Measurements from ENCODE around the gene GNG13.

GNG13 gene

DNA sequence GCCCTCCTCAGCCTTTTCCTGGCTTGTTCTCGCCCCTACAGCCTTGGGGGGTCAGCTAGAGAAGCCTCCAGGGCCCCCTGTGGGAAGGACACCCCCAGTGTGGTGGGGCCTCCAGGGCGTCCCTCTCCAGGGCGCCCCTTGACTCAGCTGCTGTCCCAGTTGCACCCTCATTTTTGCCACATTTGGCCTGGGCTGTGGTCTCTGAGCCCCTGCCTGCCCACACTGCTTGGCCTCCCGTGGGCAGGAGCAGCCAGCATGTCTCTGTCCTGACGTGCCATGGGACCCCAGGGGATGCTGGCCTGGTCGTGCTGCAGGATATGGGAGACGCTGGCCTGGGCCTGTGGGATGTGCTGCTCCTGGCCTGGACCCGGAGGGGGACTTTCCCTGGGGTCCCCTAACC is 7.1 kb downstream of the GNG13 start:
- DNase-seq = no peak

- no peak for DNase-seq
Measured at GRCh38 chr16:792221-792995, 8.1 kb downstream of the GNG13 start.

DNA sequence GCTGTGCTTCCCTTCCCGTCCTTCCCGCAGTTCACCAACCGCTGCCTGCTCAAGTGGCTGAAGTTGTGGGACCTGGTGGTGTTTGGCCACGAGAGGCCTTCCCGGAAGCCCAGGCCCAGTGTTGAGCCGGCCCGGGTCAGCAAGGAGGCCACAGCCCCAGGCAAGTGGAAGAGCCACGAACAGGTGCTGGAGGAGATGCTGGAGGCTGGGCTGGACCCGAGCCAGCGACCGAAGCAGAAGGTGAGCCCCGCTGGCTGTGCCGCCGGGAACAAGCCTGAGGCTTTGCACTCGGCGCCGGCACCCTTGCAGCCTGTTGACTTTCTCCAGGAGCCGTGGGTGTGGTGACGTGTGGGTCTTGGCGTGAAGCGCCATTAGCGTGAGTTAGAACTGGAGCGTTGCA is 9.4 kb downstream of the GNG13 start:
- no peak for DNase-seq

DNA sequence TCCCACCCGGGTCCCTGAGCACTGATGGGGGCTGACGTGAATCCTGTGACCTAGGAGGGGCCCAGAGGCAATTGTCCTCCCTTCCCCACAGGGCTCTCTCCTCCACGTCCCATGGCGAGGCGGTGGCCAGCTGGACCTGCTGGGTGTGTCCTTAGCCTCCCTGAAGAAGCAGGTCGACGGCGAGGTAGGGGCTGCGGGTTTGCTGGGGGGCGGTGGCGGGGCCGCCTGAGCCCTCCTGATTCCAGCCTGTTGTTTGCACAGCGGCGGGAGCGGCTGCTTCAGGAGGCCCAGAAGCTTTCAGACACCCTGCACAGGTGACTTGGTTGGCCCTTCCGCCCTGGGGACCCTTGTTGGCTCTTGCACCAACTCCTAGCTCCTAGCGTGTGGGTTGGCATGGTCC is 10.4 kb downstream of the GNG13 start:
- no peak for DNase-seq

DNA sequence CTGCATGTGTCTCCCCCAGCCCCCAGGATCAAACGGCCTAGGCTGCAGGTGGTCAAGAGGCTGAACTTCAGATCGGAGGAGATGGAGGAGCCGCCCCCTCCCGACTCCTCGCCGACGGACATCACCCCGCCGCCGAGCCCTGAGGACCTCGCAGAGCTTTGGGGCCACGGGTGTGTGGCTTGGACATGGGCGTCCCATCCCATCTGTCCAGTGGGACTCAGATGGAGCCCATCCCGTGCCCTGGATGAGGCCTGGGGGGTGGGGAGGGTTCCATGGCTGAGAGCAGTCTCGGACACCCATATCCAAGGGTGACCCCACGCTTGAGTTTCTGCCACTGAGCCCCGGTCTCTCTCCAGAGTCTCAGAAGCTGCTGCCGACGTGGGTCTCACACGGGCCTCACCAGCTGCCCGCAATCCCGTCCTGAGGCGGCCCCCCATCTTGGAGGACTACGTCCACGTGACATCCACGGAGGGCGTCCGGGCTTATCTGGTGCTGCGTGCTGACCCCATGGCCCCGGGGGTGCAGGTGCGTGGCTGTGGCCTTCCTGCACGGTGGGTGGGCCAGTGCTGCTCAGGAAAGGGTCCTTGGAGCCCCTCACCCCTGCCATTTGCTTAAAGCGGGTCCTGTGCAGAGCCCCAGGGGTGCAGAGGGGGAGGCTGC is 11.2 kb downstream of the GNG13 start:
- no peak for DNase-seq

GRCh38 chr16:788399-789126 is 12.0 kb downstream of the GNG13 start, which contains the start of gene CHTF18:
CHTF18 (plus strand) TSS chr16:788620; CDS start chr16:788685, 65 bp downstream.
- DNase-seq = peak; percentile 94

DNA sequence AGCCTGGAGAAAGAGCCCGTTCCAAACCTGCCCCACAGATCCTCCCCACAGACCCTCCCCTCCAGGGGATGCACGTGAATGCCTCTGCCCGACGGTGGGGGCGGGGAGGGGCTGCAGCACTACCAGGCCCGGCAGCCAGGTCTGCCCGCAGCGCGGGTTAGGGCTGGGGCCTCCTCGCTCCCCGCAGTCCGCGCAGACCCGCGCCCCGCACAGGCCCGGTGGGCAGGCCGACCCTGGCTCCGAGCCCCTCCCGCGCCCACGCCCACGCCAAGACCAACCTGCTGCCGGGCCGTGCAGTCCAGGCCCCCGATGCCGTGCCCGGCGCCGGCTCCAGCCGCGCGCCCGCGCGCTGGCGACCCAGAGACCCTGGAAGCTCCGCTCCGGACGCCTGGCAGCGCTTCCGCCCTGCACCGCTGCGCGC is 12.5 kb downstream of the GNG13 start, which contains the start of gene RPUSD1:
TSS of gene RPUSD1 (minus strand) at position 404 of the 421 bp plus-strand sequence. CDS start 644 bp downstream, outside the sequence.
- no peak for DNase-seq

DNA sequence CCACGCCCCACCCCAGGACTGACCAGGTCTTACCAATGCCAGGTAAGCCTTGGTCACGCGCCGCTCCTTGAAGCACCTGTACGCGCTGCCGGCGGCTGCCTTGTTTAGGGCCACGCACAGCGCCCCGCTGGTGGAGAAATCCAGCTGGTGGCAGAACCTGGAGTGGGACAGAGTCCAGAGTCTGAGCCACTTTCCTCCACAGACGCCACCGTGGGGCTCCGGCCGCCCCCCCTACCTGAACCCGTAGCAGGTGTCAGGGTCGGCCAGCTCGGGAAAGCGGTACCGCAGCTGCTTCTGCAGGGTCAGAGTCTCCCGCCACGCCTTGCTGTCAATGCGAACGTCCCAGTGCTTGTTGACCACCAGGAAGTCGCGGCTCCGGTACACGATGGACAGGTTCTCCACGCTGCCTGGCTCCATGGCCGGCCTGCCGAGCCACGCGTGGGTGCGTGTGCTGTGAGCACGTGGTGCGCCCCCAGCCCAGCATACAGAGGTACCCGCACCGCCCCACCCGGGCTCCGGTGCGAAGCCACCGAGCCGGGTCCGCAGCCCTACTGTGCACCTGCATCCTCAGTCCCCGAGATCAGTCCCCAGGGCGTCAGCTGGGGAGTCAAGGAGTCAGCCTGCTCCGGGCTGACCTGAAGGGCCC is 13.1 kb downstream of the GNG13 start:
- no peak for DNase-seq

- peak; percentile 87 for DNase-seq
Measured at GRCh38 chr16:785563-786535, 14.7 kb downstream of the GNG13 start.

- DNase-seq = no peak
Measured at GRCh38 chr16:784431-784830, 16.1 kb downstream of the GNG13 start.

DNA sequence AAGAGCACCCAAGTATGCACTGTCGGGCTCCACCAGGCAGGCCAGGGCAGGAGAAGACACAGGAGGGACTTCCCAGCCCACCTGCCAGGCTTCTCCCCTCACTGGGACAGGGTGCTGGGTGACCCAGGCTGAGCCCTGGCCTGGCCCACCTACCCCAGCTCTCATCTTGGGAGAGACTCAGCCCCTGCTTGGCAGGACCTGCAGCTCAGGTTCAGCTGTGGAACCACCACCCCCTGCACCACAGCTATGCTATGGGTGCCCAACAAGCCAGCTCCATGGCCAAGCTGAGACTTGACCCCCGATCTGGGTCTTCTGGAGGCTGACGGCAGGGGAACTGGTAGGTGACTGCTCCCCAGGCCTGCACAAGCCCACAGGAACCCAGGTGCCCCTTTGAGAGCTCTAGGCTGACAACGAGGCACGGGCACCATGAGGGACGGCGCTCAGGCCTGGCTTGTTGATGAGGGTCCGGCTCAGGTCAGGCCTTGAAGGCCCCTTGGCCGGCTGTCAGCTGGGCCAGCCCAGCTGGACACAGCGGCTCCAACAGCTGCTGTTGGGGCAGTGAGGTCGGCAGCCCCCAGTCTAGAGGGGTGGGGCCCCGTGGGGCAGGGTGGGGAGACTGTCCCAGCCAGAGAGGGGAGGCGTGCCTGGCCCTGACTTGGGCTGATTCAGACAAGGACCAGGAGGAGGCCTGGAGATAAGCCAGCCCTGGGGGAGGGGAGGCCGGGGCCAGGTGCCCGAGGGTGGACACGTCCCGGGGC is 17.0 kb downstream of the GNG13 start:
- DNase-seq = no peak

DNA sequence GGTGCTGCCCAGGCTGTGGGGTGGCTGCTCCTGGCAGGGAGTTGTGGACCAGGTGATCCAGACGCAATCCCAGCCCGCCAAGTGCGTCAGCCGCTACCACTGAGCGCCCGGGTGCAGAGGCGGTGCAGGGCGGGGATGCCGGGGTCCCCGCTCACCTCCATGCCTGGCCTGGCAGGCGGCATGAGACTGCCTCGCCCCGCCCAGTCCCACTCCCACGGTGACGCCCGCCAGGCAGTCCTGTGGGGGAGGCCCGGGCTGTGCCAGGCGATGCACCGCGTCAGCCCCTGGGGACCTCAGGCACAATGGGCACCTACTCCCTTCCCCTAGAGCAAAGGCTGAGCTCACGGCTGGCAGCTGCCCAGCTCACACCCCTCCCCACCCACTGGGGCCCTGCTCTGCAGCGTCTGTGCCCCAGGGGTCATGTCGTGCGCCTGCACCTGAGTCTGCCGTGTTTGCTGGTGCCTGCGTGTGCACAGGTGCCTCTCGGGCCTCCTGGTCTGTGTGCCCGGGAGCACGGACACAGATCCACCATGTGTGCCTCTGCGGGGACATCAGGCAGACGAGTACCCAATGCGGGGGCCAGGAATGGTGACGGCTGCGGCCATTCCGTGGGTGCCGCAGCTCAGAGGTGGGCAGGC is 17.6 kb downstream of the GNG13 start:
- DNase-seq = no peak

DNA sequence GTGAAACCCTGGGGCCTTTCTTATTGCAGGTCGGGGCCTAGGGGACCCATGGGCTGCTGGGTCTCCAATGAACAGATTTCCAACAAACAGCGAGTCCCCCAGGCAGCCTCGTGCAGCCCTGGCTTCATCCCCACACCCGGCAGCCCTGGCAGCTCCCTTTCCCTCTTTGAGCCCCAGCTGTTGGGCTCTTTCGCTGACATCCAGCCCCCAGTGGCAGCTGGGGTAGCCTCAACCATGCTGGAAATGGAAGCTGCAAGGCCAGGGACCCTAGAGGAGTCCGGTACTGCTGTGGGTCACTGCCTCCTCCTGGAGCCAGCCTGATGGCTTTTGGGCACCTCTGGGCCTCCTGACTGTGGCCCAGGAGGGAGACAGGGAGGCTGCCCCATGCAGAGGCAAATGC is 18.3 kb downstream of the GNG13 start:
- no peak for DNase-seq

GRCh38 chr16:781346-782010 is 19.1 kb downstream of the GNG13 start:
- no peak for DNase-seq

DNA sequence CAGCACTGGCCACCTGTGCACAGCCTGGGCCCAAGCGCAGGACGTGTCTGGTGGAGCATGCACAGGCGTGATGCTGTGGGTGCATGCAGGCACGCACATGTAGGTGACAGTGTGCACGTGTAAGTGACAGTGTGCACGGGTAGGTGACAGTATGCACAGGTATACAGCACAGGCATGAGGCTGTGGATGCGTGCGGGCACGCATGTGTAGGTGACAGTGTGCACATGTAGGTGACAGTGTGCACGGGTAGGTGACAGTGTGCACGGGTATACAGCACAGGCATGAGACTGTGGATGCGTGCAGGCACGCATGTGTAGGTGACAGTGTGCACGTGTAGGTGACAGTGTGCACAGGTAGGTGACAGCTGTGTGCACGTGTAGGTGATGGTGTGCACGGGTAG is 20.2 kb downstream of the GNG13 start:
- DNase-seq = no peak

DNA sequence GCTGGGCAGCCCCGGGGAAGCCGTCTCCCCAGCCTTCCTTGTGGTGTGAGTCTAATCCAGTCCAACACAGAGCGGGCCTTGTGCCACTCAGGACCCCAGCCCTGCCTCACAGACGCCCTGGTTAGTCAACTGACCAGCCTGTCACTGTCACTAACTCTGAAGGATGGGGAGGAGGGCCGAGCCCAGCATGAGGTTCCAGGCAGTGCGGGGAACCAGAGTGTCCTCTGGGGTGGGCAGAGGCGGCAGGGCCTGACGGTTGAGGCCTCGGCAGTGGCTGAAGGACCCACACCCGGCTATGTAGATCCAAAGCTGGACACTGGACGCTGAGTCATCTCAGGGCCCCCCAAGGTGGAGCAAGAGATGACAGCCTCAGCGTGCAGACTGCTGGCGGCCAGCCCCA is 21.0 kb downstream of the GNG13 start:
- no peak for DNase-seq

DNA sequence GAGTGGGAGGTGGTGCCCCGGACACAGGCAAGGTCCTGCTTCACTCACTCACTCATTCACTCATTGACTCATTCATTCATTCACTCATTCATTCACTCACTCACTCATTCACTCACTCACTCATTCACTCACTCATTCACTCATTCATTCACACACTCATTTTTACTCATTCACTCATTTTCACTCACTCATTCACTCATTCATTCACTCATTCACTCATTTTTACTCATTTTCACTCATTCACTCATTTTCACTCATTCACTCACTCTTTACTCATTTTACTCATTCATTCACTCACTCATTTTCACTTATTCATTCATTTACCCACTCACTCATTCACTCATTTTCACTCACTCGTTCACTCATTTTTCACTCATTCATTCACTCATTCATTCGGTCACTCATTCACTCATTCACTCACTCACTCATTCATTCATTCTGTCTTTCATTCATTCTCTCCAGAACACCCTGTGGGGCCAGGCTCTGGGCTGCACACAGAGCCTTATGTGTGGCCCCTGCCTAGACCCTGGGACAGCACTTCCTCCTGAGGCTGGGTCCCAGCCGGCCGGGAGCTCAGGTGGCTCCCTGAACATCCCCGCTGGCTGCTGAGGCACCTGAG is 21.5 kb downstream of the GNG13 start:
- no peak for DNase-seq

DNA sequence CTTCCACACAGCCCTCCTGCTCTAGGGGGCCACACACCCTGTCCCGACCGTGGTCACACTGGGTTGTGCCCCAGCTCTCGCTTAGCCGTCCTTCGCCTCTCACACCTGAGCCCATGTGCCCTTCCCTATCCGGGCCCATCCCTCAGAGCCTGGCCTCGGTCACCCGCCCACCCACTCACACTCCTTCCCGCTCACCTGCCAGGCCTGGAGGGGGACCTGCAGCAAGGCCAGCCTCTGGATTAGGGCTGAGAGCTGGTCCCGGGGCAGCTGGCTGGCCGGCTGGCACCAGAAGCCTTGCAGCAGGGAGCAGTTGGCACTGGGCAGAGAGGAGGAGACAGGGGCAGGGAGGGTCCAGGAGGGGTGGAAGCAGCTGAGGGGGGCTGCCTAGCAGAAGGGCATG is 22.1 kb downstream of the GNG13 start:
- DNase-seq = no peak

GRCh38 chr16:777826-778225 is 22.7 kb downstream of the GNG13 start:
- DNase-seq = no peak

- no peak for DNase-seq
Measured at GRCh38 chr16:776824-777223, 23.7 kb downstream of the GNG13 start.
